Hepatocyte (in vitro differentiated cells): ENCODE measurements around the gene PSMB1. TPM values are rescaled to one million over a fixed set of nuclear protein-coding genes. Genes with fewer than 3 reads are reported as not detected.

Experiments used
- DNase-seq: peaks from one replicate; pipeline ENCODE4 v3.0.0-alpha.2; 2016; ENCODE audit warnings: low spot score
- H2AFZ ChIP-seq: fragments of 200-600 bp; sonication (generic); 2 replicates; pipeline ENCODE4 v1.6.0; 2016; ENCODE audit warnings: antibody characterized with exemption, mild to moderate bottlenecking
- H3K27ac ChIP-seq: fragments of 200-600 bp; sonication (generic); 2 replicates; pipeline ENCODE4 v1.5.1; 2016; ENCODE audit warnings: mild to moderate bottlenecking
- H3K27me3 ChIP-seq: fragments of 200-600 bp; sonication (generic); 2 replicates; pipeline ENCODE4 v1.6.1; 2016
- H3K36me3 ChIP-seq: fragments of 200-600 bp; sonication (generic); replicated peaks from 2 replicates; pipeline ENCODE4 v1.5.1; 2016; ENCODE audit warnings: low read depth; ENCODE audit not compliant: insufficient read depth
- H3K4me1 ChIP-seq: fragments of 200-600 bp; sonication (generic); 2 replicates; pipeline ENCODE4 v1.5.1; 2016; ENCODE audit warnings: mild to moderate bottlenecking, moderate library complexity; ENCODE audit not compliant: insufficient read depth
- H3K4me2 ChIP-seq: fragments of 200-600 bp; sonication (generic); 2 replicates; pipeline ENCODE4 v1.6.0; 2016
- H3K4me3 ChIP-seq: fragments of 200-600 bp; sonication (generic); 2 replicates; pipeline ENCODE4 v1.5.1; 2016; ENCODE audit warnings: mild to moderate bottlenecking
- H3K79me2 ChIP-seq: fragments of 200-600 bp; sonication (generic); 2 replicates; pipeline ENCODE4 v1.6.0; 2017; ENCODE audit warnings: mild to moderate bottlenecking
- H3K9me2 ChIP-seq: fragments of 200-600 bp; sonication (generic); replicated peaks from 2 replicates; pipeline ENCODE4 v1.6.0; 2017; ENCODE audit warnings: mild to moderate bottlenecking; ENCODE audit not compliant: insufficient read depth
- H3K9me3 ChIP-seq: fragments of 200-600 bp; sonication (generic); 2 replicates; pipeline ENCODE4 v1.5.1; 2016; ENCODE audit warnings: low read depth, mild to moderate bottlenecking
- H4K20me1 ChIP-seq: fragments of 200-600 bp; sonication (generic); 2 replicates; pipeline ENCODE4 v1.6.0; 2016; ENCODE audit warnings: mild to moderate bottlenecking; ENCODE audit not compliant: insufficient read depth, poor library complexity, severe bottlenecking
- EZH2 ChIP-seq: fragments of 200-600 bp; sonication (generic); IDR thresholded peaks from 2 replicates; pipeline ENCODE4 v1.6.1; 2016; ENCODE audit warnings: antibody characterized with exemption, mild to moderate bottlenecking, borderline replicate concordance
- EZH2phosphoT487 ChIP-seq: fragments of 200-600 bp; sonication (generic); IDR thresholded peaks from one replicate; pipeline ENCODE4 v1.6.1; 2018; ENCODE audit warnings: antibody characterized with exemption, mild to moderate bottlenecking, low read depth, moderate library complexity; ENCODE audit not compliant: unreplicated experiment, severe bottlenecking
- WGBS: methylation state at CpG from one replicate; pipeline ENCODE4 v1.1.6; 2016; ENCODE audit warnings: low lambda C conversion rate; ENCODE audit errors: missing lambda C conversion rate; 5-methylcytosine and 5-hydroxymethylcytosine counted together
- polyA plus RNA-seq: library from polyadenylated mRNA; unstranded; fragments of >200 nt; fragmentation: Nextera tagmentation; extraction: Ambion mirVana; gene quantifications from 2 replicates; pipeline ENCODE4 v1.2.1, GENCODE V29; 2016
- total RNA-seq: library from RNA; depleted of rRNA; stranded (reverse); fragments of >200 nt; gene quantifications from 2 replicates; pipeline ENCODE4 v1.2.3, GENCODE V29; 2014
- TF ChIP-seq, protein P1 (sequence below): fragments of 200-600 bp; sonication (generic); IDR thresholded peaks from 2 replicates; pipeline ENCODE4 v1.5.1; 2016; ENCODE audit warnings: antibody characterized with exemption, mild to moderate bottlenecking; ENCODE audit not compliant: poor library complexity

Gene PSMB1
- total and polyA plus RNA-seq, 2 experiments from 2014 or later: 261 to 398 TPM

DNA sequence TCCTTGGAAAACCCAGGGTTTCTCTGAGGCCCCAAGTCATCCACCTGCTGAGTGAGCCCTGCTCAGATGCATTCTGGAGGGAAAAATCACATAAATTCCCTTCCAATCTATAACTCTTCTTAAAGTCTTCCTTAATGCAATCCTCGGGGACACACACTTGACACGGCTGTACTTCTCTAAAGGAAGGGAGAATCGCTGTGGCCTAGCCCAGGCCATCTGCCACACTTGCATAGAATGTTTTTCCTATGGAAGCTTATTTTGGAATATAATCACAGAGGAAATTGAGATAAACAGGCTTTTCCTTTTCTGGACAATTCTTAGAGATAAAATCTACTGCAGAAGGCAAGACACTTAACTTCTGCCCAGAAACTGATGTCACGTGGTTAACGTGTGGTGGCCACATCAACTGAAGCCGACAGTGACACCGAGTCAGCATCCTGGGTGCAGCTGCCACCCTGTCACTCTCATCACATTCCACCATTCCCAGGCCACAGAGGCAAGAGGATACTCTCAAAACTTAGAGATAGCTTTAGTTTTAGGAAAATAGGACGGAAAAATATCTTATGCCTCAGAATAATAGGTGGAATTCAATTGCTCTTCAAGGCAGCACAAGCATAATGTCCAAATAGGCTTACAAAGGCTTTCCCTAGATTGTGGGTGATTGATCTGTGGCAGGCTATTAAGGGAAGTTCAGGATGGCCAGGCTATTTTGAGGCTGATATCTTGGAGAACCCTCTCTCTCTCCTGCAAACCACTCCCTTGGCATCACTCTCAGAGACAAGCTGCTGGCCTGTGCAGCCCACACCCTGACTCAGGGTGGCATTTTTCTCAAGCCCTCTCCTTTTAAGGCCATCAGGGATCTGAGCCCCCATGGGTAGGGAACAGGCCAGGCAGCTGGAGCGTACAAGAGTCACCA lies 29.6 kb downstream of the PSMB1 start:
- DNase-seq: no peak
- H3K9me2 ChIP-seq: no peaks in the 10 kb centered on the region
- no peak overlapping the region for H3K27ac ChIP-seq
- no peaks in the 10 kb centered on the region for H3K4me1 ChIP-seq
- H3K4me2 ChIP-seq: no peak overlapping the region
- H3K9me3 ChIP-seq: no peaks in the 10 kb centered on the region
- 76% methylated on average over 9 of the region's 9 CpGs for WGBS
- no peaks in the 10 kb centered on the region for H3K79me2 ChIP-seq
- no peak overlapping the region for H3K4me3 ChIP-seq
- TF ChIP-seq, protein P1, sequence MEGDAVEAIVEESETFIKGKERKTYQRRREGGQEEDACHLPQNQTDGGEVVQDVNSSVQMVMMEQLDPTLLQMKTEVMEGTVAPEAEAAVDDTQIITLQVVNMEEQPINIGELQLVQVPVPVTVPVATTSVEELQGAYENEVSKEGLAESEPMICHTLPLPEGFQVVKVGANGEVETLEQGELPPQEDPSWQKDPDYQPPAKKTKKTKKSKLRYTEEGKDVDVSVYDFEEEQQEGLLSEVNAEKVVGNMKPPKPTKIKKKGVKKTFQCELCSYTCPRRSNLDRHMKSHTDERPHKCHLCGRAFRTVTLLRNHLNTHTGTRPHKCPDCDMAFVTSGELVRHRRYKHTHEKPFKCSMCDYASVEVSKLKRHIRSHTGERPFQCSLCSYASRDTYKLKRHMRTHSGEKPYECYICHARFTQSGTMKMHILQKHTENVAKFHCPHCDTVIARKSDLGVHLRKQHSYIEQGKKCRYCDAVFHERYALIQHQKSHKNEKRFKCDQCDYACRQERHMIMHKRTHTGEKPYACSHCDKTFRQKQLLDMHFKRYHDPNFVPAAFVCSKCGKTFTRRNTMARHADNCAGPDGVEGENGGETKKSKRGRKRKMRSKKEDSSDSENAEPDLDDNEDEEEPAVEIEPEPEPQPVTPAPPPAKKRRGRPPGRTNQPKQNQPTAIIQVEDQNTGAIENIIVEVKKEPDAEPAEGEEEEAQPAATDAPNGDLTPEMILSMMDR: no peak
- TF ChIP-seq EZH2 (no peak), EZH2phosphoT487 (no peak)
- H3K36me3 ChIP-seq: no peaks in the 10 kb centered on the region
- no peak overlapping the region for H2AFZ ChIP-seq
- H4K20me1 ChIP-seq: no peaks in the 10 kb centered on the region
- H3K27me3 ChIP-seq: no peaks in the 10 kb centered on the region

DNA sequence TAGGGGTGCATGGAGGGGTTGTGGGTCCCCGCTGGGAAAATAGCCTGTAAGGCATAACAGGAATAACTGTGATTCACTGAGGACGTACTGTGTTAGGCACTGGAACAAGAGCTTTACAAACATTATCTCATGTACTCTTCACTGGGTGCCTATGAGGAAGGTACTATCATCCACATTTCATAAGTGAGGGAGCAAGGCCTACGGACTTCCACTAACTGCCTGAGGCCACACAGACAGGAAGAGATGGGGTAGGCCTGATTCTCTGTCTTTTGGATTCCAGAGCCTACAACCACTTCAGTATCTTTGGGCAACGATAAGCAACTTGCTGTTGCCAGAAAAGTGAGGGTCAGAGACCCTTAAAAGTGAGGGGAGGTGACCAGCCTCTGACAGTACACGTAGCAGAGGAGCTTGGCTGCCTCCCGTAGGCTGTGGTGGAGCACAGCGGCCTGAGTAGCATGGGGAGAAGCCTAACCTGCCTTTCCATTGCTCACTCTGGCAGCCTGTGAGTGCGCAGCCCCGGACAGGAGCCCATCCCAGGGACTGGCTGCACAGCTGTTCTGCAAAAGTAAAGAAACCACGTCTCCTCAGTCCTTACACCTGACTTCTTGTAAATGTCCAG lies 30.4 kb downstream of the PSMB1 start:
- H3K79me2 ChIP-seq: no peaks in the 10 kb centered on the region
- no peak overlapping the region for H2AFZ ChIP-seq
- no peaks in the 10 kb centered on the region for H4K20me1 ChIP-seq
- no peak overlapping the region for H3K4me2 ChIP-seq
- no peaks in the 10 kb centered on the region for H3K36me3 ChIP-seq
- H3K4me1 ChIP-seq: no peaks in the 10 kb centered on the region
- no peak overlapping the region for H3K4me3 ChIP-seq
- WGBS: 74% methylated on average over 10 of the region's 10 CpGs
- no peak overlapping the region for H3K27ac ChIP-seq
- H3K27me3 ChIP-seq: no peaks in the 10 kb centered on the region
- DNase-seq: peak; percentile 28
- TF ChIP-seq, protein P1: peak; percentile 27
- TF ChIP-seq EZH2phosphoT487: no peak
- no peaks in the 10 kb centered on the region for H3K9me3 ChIP-seq
- H3K9me2 ChIP-seq: no peaks in the 10 kb centered on the region

DNA sequence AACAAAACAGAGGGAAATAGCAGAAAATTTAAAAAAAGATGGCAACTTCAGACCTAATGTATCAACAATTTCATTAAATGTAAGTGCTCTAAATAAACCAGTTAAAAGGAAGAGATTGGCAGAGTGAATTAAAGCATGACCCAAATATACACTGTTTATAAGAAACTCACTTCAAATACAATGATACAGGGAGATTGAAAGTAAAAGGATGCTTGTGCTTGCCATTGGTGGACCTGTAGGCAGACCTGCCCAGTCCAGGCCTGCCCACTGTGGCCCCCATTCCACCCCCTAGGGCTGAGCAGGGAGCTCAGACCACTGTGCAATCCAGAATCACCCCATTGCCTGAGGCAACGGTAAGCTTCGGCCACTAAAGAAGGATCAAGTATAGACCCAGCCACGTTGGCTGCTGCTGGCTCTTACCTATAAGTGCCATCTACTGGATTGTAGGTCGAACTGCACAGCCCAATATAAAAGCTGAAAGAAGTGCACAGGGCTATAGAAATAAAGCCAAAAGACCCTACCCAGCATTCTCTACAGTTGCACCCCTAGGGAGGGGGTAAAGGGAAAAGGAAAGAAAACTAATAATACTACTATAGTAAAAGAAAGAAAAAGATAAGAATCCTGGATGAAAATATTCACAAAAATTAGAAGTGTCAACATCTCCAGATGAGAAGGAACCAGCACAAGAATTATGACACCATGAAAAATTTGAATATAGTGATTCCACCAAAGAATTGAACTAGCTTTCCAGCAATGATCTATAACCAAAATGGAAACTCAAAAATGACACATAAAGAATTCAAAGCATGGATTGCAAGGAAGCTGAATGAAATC lies 36.1 kb downstream of the PSMB1 start:
- Histone ChIP-seq H3K27me3 (no peaks in the 10 kb centered on the region), H3K9me3 (no peaks in the 10 kb centered on the region), H3K4me2 (no peak overlapping the region), H4K20me1 (no peaks in the 10 kb centered on the region), H3K27ac (no peak overlapping the region), H3K36me3 (no peaks in the 10 kb centered on the region), H3K4me1 (no peaks in the 10 kb centered on the region), H3K79me2 (no peaks in the 10 kb centered on the region), H2AFZ (peak overlapping the region; percentile 30), H3K4me3 (no peak overlapping the region), H3K9me2 (no peaks in the 10 kb centered on the region)
- DNase-seq: peak; percentile 80
- 3% methylated on average over 4 of the region's 4 CpGs for WGBS
- TF ChIP-seq EZH2phosphoT487: no peak
- TF ChIP-seq, protein P1: peak; percentile 71
